Osteoblast (primary cell): ENCODE results near the gene CD63. TPM values are rescaled to one million over a fixed set of nuclear protein-coding genes. Genes with fewer than 3 reads are reported as not detected.

Experiments used
- DNase-seq: peaks from one replicate; pipeline ENCODE4 v3.0.0; 2011; ENCODE audit warnings: low spot score, mixed read lengths; ENCODE audit not compliant: insufficient read length; ENCODE audit errors: missing footprints
- H2AFZ ChIP-seq: 2 replicates; pipeline ENCODE4 v1.6.0; 2011; ENCODE audit warnings: mild to moderate bottlenecking, low read length
- H3K27ac ChIP-seq: 2 replicates; pipeline ENCODE4 v1.5.1; 2011; ENCODE audit warnings: mild to moderate bottlenecking, low read depth, low read length, moderate library complexity
- H3K27me3 ChIP-seq: 2 replicates; pipeline ENCODE4 v1.6.0; 2012; ENCODE audit warnings: mild to moderate bottlenecking, control low read depth, inconsistent platforms, low read length, moderate library complexity; ENCODE audit not compliant: insufficient read depth
- H3K36me3 ChIP-seq: 2 replicates; pipeline ENCODE4 v1.5.1; 2011; ENCODE audit warnings: mild to moderate bottlenecking, low read length, control low read depth, moderate library complexity; ENCODE audit not compliant: insufficient read depth
- H3K4me1 ChIP-seq: 2 replicates; pipeline ENCODE4 v1.5.1; 2011; ENCODE audit warnings: mild to moderate bottlenecking, low read length, control low read depth, moderate library complexity; ENCODE audit not compliant: insufficient read depth
- H3K4me2 ChIP-seq: 2 replicates; pipeline ENCODE4 v1.6.0; 2011; ENCODE audit warnings: mild to moderate bottlenecking, low read length; ENCODE audit not compliant: insufficient read depth
- H3K4me3 ChIP-seq: fragments of 200-600 bp; sonication (generic); 3 replicates; pipeline ENCODE4 v1.5.1; 2012; ENCODE audit warnings: mild to moderate bottlenecking, low read length, inconsistent platforms; ENCODE audit not compliant: insufficient read depth
- H3K79me2 ChIP-seq: 2 replicates; pipeline ENCODE4 v1.6.0; 2012; ENCODE audit warnings: mild to moderate bottlenecking, low read length, control low read depth, inconsistent platforms; ENCODE audit not compliant: insufficient read depth
- H3K9me3 ChIP-seq: 2 replicates; pipeline ENCODE4 v1.5.1; 2011; ENCODE audit warnings: low read depth, low read length, control low read depth
- H4K20me1 ChIP-seq: 2 replicates; pipeline ENCODE4 v1.6.0; 2012; ENCODE audit warnings: mild to moderate bottlenecking, low read length, control low read depth; ENCODE audit not compliant: insufficient read depth
- CTCF ChIP-seq: IDR thresholded peaks from 2 replicates; pipeline ENCODE4 v1.5.1; 2011; ENCODE audit warnings: mild to moderate bottlenecking, low read depth, low read length, moderate library complexity; ENCODE audit errors: extremely low read depth
- total RNA-seq: library from RNA; depleted of rRNA; stranded (reverse); fragments of >200 nt; gene quantifications from 2 replicates; pipeline ENCODE4 v1.2.3, GENCODE V29; 2012

CD63 gene
- total RNA-seq, 1 donor, result 3,072 TPM

GRCh38 chr12:55703288-55703687 is 25.5 kb downstream of the CD63 start:
- Histone ChIP-seq H3K4me1 (peaks cover 40% of the 10 kb centered on the region), H2AFZ (no peak overlapping the region), H3K36me3 (peaks cover 25% of the 10 kb centered on the region), H3K27me3 (no peaks in the 10 kb centered on the region), H3K4me3 (peak overlapping the region; percentile 73), H3K9me3 (no peaks in the 10 kb centered on the region), H3K79me2 (peaks cover 81% of the 10 kb centered on the region), H4K20me1 (peaks cover 52% of the 10 kb centered on the region), H3K4me2 (peak overlapping the region; percentile 76), H3K27ac (peak overlapping the region; percentile 66)
- DNase-seq, result peak; percentile 63
- TF ChIP-seq CTCF, result no peak

- H4K20me1 ChIP-seq, result peaks cover 52% of the 10 kb centered on the region
- no peak overlapping the region for H3K4me3 ChIP-seq
- H3K9me3 ChIP-seq, result no peaks in the 10 kb centered on the region
- no peak overlapping the region for H2AFZ ChIP-seq
- no peak overlapping the region for H3K27ac ChIP-seq
- TF ChIP-seq CTCF, result no peak
- no peaks in the 10 kb centered on the region for H3K27me3 ChIP-seq
- peaks cover 81% of the 10 kb centered on the region for H3K79me2 ChIP-seq
- no peak overlapping the region for H3K4me2 ChIP-seq
- H3K36me3 ChIP-seq, result peaks cover 29% of the 10 kb centered on the region
- H3K4me1 ChIP-seq, result peaks cover 40% of the 10 kb centered on the region
- no peak for DNase-seq
Observed at GRCh38 chr12:55702861-55703260, 25.9 kb downstream of the CD63 start.

- Histone ChIP-seq H3K4me1 (peaks cover 27% of the 10 kb centered on the region), H2AFZ (no peak overlapping the region), H3K79me2 (peaks cover 61% of the 10 kb centered on the region), H3K4me3 (no peak overlapping the region), H3K4me2 (no peak overlapping the region), H3K27ac (no peak overlapping the region), H3K27me3 (no peaks in the 10 kb centered on the region), H3K9me3 (no peaks in the 10 kb centered on the region), H4K20me1 (peaks cover 50% of the 10 kb centered on the region), H3K36me3 (peaks cover 53% of the 10 kb centered on the region)
- peak; percentile 66 for DNase-seq
- no peak for TF ChIP-seq CTCF
Observed at GRCh38 chr12:55700255-55701018, 28.4 kb downstream of the CD63 start.

- no peak overlapping the region for H3K4me3 ChIP-seq
- DNase-seq, result peak; percentile 62
- H3K79me2 ChIP-seq, result peaks cover 52% of the 10 kb centered on the region
- no peaks in the 10 kb centered on the region for H3K9me3 ChIP-seq
- no peak overlapping the region for H2AFZ ChIP-seq
- H4K20me1 ChIP-seq, result peaks cover 41% of the 10 kb centered on the region
- no peak overlapping the region for H3K27ac ChIP-seq
- no peak overlapping the region for H3K4me2 ChIP-seq
- H3K36me3 ChIP-seq, result peaks cover 58% of the 10 kb centered on the region
- peaks cover 18% of the 10 kb centered on the region for H3K4me1 ChIP-seq
- no peaks in the 10 kb centered on the region for H3K27me3 ChIP-seq
- no peak for TF ChIP-seq CTCF
Observed at GRCh38 chr12:55699471-55700055, 29.2 kb downstream of the CD63 start.
